ENCODE measurements around the gene COL28A1. TPM values are rescaled to one million over a fixed set of nuclear protein-coding genes. Genes with fewer than 3 reads are reported as not detected.
A peak's percentile ranks its signal among the peaks of the same experiment; 100 is the strongest.

The COL28A1 gene
- total and polyA plus RNA-seq, 3 experiments from 2014 or later, result not detected

- H3K4me3 Mint-ChIP-seq, result no peak overlapping the region
- no peak for DNase-seq
- H3K27me3 ChIP-seq (ENCODE audit: insufficient read depth, low read length, poor library complexity, severe bottlenecking), result no peaks in the 10 kb centered on the region
- H3K36me3 Mint-ChIP-seq, result peaks cover 0 to 2% (median 0%) of the 10 kb centered on the region in 3 donors
- CTCF ChIA-PET, result no interaction called here
- H3K27ac ChIP-seq (ENCODE audit: low read depth, low read length), result no peak overlapping the region
- no peaks in the 10 kb centered on the region for H3K36me3 ChIP-seq (ENCODE audit: insufficient read depth, low read length)
- peaks cover 8% of the 10 kb centered on the region for H3K4me1 ChIP-seq (ENCODE audit: insufficient read depth, low read length)
- no peaks in the 10 kb centered on the region for H3K27me3 Mint-ChIP-seq
- H3K27ac Mint-ChIP-seq, result no peak overlapping the region
- H3K9me3 ChIP-seq (ENCODE audit: low read length), result no peaks in the 10 kb centered on the region
- H3K4me1 Mint-ChIP-seq, result peaks cover 14 to 24% (median 19%) of the 10 kb centered on the region in 3 donors
- H3K9me3 Mint-ChIP-seq, result no peaks in the 10 kb centered on the region
- H3K4me3 ChIP-seq (ENCODE audit: low read length), result no peak overlapping the region
- POLR2A ChIA-PET, result no interaction called here
Measured at GRCh38 chr7:7418997-7419396, 116.7 kb downstream of the COL28A1 start.

GRCh38 chr7:7417851-7418250, 117.8 kb downstream of the COL28A1 start:
- Histone ChIP-seq H3K9me3 (ENCODE audit: low read length) (no peaks in the 10 kb centered on the region), H3K27ac (ENCODE audit: low read depth, low read length) (no peak overlapping the region), H3K27me3 (ENCODE audit: insufficient read depth, low read length, poor library complexity, severe bottlenecking) (no peaks in the 10 kb centered on the region), H3K4me1 (ENCODE audit: insufficient read depth, low read length) (peaks cover 8% of the 10 kb centered on the region), H3K4me3 (ENCODE audit: low read length) (no peak overlapping the region), H3K36me3 (ENCODE audit: insufficient read depth, low read length) (no peaks in the 10 kb centered on the region)
- Mint-ChIP-seq H3K4me1 (peaks cover 14 to 24% (median 19%) of the 10 kb centered on the region in 3 donors), H3K27ac (peak overlapping the region in 1 of 8 donors; percentile 58), H3K4me3 (peak overlapping the region in 1 of 7 donors; percentile 7), H3K9me3 (no peaks in the 10 kb centered on the region), H3K36me3 (peaks cover 0 to 2% (median 0%) of the 10 kb centered on the region in 3 donors), H3K27me3 (no peaks in the 10 kb centered on the region)
- DNase-seq, result no peak
- ChIA-PET POLR2A (no interaction called here), CTCF (no interaction called here)

- Histone ChIP-seq H3K9me3 (ENCODE audit: low read length) (no peaks in the 10 kb centered on the region), H3K4me1 (ENCODE audit: insufficient read depth, low read length) (peaks cover 8% of the 10 kb centered on the region), H3K27ac (ENCODE audit: low read depth, low read length) (no peak overlapping the region), H3K4me3 (ENCODE audit: low read length) (no peak overlapping the region), H3K27me3 (ENCODE audit: insufficient read depth, low read length, poor library complexity, severe bottlenecking) (no peaks in the 10 kb centered on the region), H3K36me3 (ENCODE audit: insufficient read depth, low read length) (no peaks in the 10 kb centered on the region)
- Mint-ChIP-seq H3K9me3 (no peaks in the 10 kb centered on the region), H3K27me3 (no peaks in the 10 kb centered on the region), H3K27ac (peak overlapping the region in 2 of 8 donors; percentile 32 to 58), H3K4me3 (no peak overlapping the region), H3K36me3 (peaks cover 0 to 2% (median 0%) of the 10 kb centered on the region in 3 donors), H3K4me1 (peaks cover 14 to 24% (median 19%) of the 10 kb centered on the region in 3 donors)
- DNase-seq, result no peak
- ChIA-PET POLR2A (no interaction called here), CTCF (interaction anchor here (1.1 to 1.3 kb wide), 2 partner anchors 17 to 236 kb away, joined by 3 to 4 read pairs; partner anchors contain the start of gene C1GALT1)
Measured at GRCh38 chr7:7417414-7417813, 118.3 kb downstream of the COL28A1 start.

GRCh38 chr7:7416031-7416858, 119.4 kb downstream of the COL28A1 start:
- H3K36me3 ChIP-seq (ENCODE audit: insufficient read depth, low read length), result no peaks in the 10 kb centered on the region
- no peak overlapping the region for H3K4me3 ChIP-seq (ENCODE audit: low read length)
- DNase-seq, result peak in 2 of 5 donors; percentile 37 to 52
- ChIA-PET POLR2A (no interaction called here), CTCF (interaction anchor here (1.1 to 1.3 kb wide), 4 partner anchors 10 to 385 kb away, joined by 3 to 4 read pairs (median 3); partner anchors contain the start of gene C1GALT1)
- H3K9me3 Mint-ChIP-seq, result no peaks in the 10 kb centered on the region
- H3K4me1 ChIP-seq (ENCODE audit: insufficient read depth, low read length), result peaks cover 8% of the 10 kb centered on the region
- H3K27me3 Mint-ChIP-seq, result peaks cover 3 to 7% of the 10 kb centered on the region in 2 donors
- H3K27ac ChIP-seq (ENCODE audit: low read depth, low read length), result peak overlapping the region; percentile 0
- peaks cover 0 to 2% (median 0%) of the 10 kb centered on the region in 3 donors for H3K36me3 Mint-ChIP-seq
- peak overlapping the region in 3 of 7 donors; percentile 8 to 26 (median 20) for H3K4me3 Mint-ChIP-seq
- no peaks in the 10 kb centered on the region for H3K9me3 ChIP-seq (ENCODE audit: low read length)
- H3K27me3 ChIP-seq (ENCODE audit: insufficient read depth, low read length, poor library complexity, severe bottlenecking), result no peaks in the 10 kb centered on the region
- peaks cover 14 to 24% (median 19%) of the 10 kb centered on the region in 3 donors for H3K4me1 Mint-ChIP-seq
- peak overlapping the region; percentile 38 to 94 (median 68) for H3K27ac Mint-ChIP-seq

GRCh38 chr7:7414791-7415603, 120.7 kb downstream of the COL28A1 start:
- CTCF ChIA-PET, result no interaction called here
- peaks cover 3 to 20% of the 10 kb centered on the region in 2 donors for H3K27me3 Mint-ChIP-seq
- H3K36me3 Mint-ChIP-seq, result peaks cover 0 to 2% (median 0%) of the 10 kb centered on the region in 3 donors

GRCh38 chr7:7408001-7408770, 127.5 kb downstream of the COL28A1 start:
- Histone ChIP-seq H3K27ac (ENCODE audit: low read depth, low read length) (no peak overlapping the region), H3K36me3 (ENCODE audit: insufficient read depth, low read length) (no peaks in the 10 kb centered on the region), H3K9me3 (ENCODE audit: low read length) (no peaks in the 10 kb centered on the region), H3K4me3 (ENCODE audit: low read length) (no peak overlapping the region), H3K27me3 (ENCODE audit: insufficient read depth, low read length, poor library complexity, severe bottlenecking) (no peaks in the 10 kb centered on the region), H3K4me1 (ENCODE audit: insufficient read depth, low read length) (no peaks in the 10 kb centered on the region)
- Mint-ChIP-seq H3K4me3 (no peak overlapping the region), H3K36me3 (peaks cover 0 to 12% (median 0%) of the 10 kb centered on the region in 3 donors), H3K27me3 (peaks cover 3 to 32% of the 10 kb centered on the region in 2 donors), H3K4me1 (peaks cover 0 to 8% (median 5%) of the 10 kb centered on the region in 3 donors), H3K27ac (no peak overlapping the region), H3K9me3 (peaks cover 0 to 10% (median 8%) of the 10 kb centered on the region in 5 donors)
- no peak for DNase-seq
- ChIA-PET CTCF (interaction anchor here (1.4 kb wide), 1 partner anchor 16 kb away, joined by 3 read pairs; no protein-coding TSS in a partner anchor), POLR2A (no interaction called here)

More at GRCh38 chr7:7414791-7415603, 120.7 kb downstream of the COL28A1 start:
- Mint-ChIP-seq H3K9me3 (no peaks in the 10 kb centered on the region), H3K27ac (peak overlapping the region in 1 of 8 donors; percentile 89), H3K4me3 (no peak overlapping the region), H3K4me1 (peaks cover 14 to 24% (median 19%) of the 10 kb centered on the region in 3 donors)
- Histone ChIP-seq H3K27ac (ENCODE audit: low read depth, low read length) (no peak overlapping the region), H3K27me3 (ENCODE audit: insufficient read depth, low read length, poor library complexity, severe bottlenecking) (no peaks in the 10 kb centered on the region), H3K4me1 (ENCODE audit: insufficient read depth, low read length) (peaks cover 8% of the 10 kb centered on the region), H3K4me3 (ENCODE audit: low read length) (no peak overlapping the region), H3K9me3 (ENCODE audit: low read length) (no peaks in the 10 kb centered on the region), H3K36me3 (ENCODE audit: insufficient read depth, low read length) (no peaks in the 10 kb centered on the region)
- POLR2A ChIA-PET, result no interaction called here
- no peak for DNase-seq

- H3K9me3 ChIP-seq (ENCODE audit: low read length), result no peaks in the 10 kb centered on the region
- no peak overlapping the region for H3K27ac Mint-ChIP-seq
- H3K9me3 Mint-ChIP-seq, result peaks cover 0 to 10% (median 8%) of the 10 kb centered on the region in 5 donors
- H3K4me1 Mint-ChIP-seq, result peaks cover 0 to 8% (median 5%) of the 10 kb centered on the region in 3 donors
- H3K4me1 ChIP-seq (ENCODE audit: insufficient read depth, low read length), result no peaks in the 10 kb centered on the region
- ChIA-PET POLR2A (no interaction called here), CTCF (no interaction called here)
- H3K4me3 ChIP-seq (ENCODE audit: low read length), result no peak overlapping the region
- H3K36me3 ChIP-seq (ENCODE audit: insufficient read depth, low read length), result no peaks in the 10 kb centered on the region
- peaks cover 0 to 12% (median 0%) of the 10 kb centered on the region in 3 donors for H3K36me3 Mint-ChIP-seq
- no peak overlapping the region for H3K4me3 Mint-ChIP-seq
- no peak overlapping the region for H3K27ac ChIP-seq (ENCODE audit: low read depth, low read length)
- DNase-seq, result no peak
- H3K27me3 Mint-ChIP-seq, result peaks cover 0 to 32% of the 10 kb centered on the region in 2 donors
- H3K27me3 ChIP-seq (ENCODE audit: insufficient read depth, low read length, poor library complexity, severe bottlenecking), result no peaks in the 10 kb centered on the region
Measured at GRCh38 chr7:7405461-7405860, 130.2 kb downstream of the COL28A1 start.
